Aorta (tissue), 5 donors: Measurements from ENCODE around the gene SKI. TPM values are rescaled to one million over a fixed set of nuclear protein-coding genes. Genes with fewer than 3 reads are reported as not detected.

Experiments
- ATAC-seq: fragments of 200-7000 bp; cut with Tn5 transposase; one replicate; pipeline ENCODE4 v1.9.1; 2022; ENCODE audit warnings: moderate library complexity; ENCODE audit not compliant: low FRiP score
- DNase-seq, 2 donors: peaks; one replicate each; pipeline ENCODE4 v3.0.0-alpha.2; 2020
- H3K27ac ChIP-seq, 2 donors: one replicate each; pipeline ENCODE4 v1.5.1; 2013; ENCODE audit warnings: low read length in 2 of 2, mild to moderate bottlenecking in 2 of 2, moderate library complexity in 2 of 2, control low read depth in 1 of 2, inconsistent platforms in 1 of 2, low read depth in 1 of 2
- H3K27me3 ChIP-seq, 2 donors: one replicate each; pipeline ENCODE4 v1.6.1; 2013; ENCODE audit warnings: control low read depth in 1 of 2, low read length in 1 of 2, mild to moderate bottlenecking in 1 of 2, moderate library complexity in 1 of 2; ENCODE audit not compliant: insufficient read depth in 2 of 2, control insufficient read depth in 1 of 2
- H3K36me3 ChIP-seq, 2 donors: one replicate each; pipeline ENCODE4 v1.6.1; 2013; ENCODE audit warnings: control low read depth in 1 of 2, low read length in 1 of 2, mild to moderate bottlenecking in 1 of 2; ENCODE audit not compliant: insufficient read depth in 2 of 2, control insufficient read depth in 1 of 2
- H3K4me1 ChIP-seq, 2 donors: one replicate each; pipeline ENCODE4 v1.6.1; 2013; ENCODE audit warnings: low read length in 2 of 2, control low read depth in 1 of 2, mild to moderate bottlenecking in 1 of 2, moderate library complexity in 1 of 2; ENCODE audit not compliant: insufficient read depth in 2 of 2, control insufficient read depth in 1 of 2
- H3K4me3 ChIP-seq, 2 donors: one replicate each; pipeline ENCODE4 v1.5.1; 2013; ENCODE audit warnings: low read length in 2 of 2, control low read depth in 1 of 2, mild to moderate bottlenecking in 1 of 2
- H3K9me3 ChIP-seq: one replicate; pipeline ENCODE4 v1.6.1; 2013; ENCODE audit warnings: mild to moderate bottlenecking, low read length; ENCODE audit not compliant: control insufficient read depth
- WGBS, 2 donors: extraction: QIAGEN DNeasy Blood & Tissue Kit; methylation state at CpG; one replicate each; pipeline ENCODE4 v1.1.7; 2013; 5-methylcytosine and 5-hydroxymethylcytosine counted together
- intact Hi-C, 2 donors: fragments of 100-400 bp; cut with DNase I; formaldehyde crosslinking; loops; one replicate each; pipeline versions ENCODE4 v1.14.2 to v1.15.0; 2022
- polyA plus RNA-seq, 2 donors: library from polyadenylated mRNA; stranded (reverse); fragments of 200-250 nt; gene quantifications; one replicate each; pipeline ENCODE4 v1.2.3, GENCODE V29; 2013
- total RNA-seq, 2 donors: library from RNA; stranded (reverse); fragmentation: NEBNext Ultra II Directional; extraction: Animal tissue kit (Norgen Biotek cat#: 25700); gene quantifications; one replicate each; pipeline ENCODE4 v1.2.1, GENCODE V29; 2021
- donor health status: healthy with polysubstance abuse.
- donor health status: Bipolar disorder and iron deficiency.
- donor health status: DM: no; HTN: no; CAD: no.
- donor health status: DM: no; HTN: no; CAD: no.
- donor health status: DM: yes; HTN: yes; CAD: no.

The SKI gene
- total and polyA plus RNA-seq, 4 donors: 20.7 to 129 (median 74.1) TPM

- Histone ChIP-seq H3K4me1 (no peaks in the 10 kb centered on the region), H3K4me3 (no peak overlapping the region), H3K27me3 (no peaks in the 10 kb centered on the region), H3K36me3 (no peaks in the 10 kb centered on the region), H3K27ac (no peak overlapping the region), H3K9me3 (no peaks in the 10 kb centered on the region)
- DNase-seq (no peak), ATAC-seq (no peak)
- intact Hi-C loops: no loop called here
- 77 to 83% methylated on average over 16 of the region's 16 CpGs for WGBS, 2 donors
Measured at GRCh38 chr1:2266301-2266975, 38.3 kb downstream of the SKI start.

GRCh38 chr1:2267051-2267830, 39.1 kb downstream of the SKI start:
- Histone ChIP-seq H3K27me3 (no peaks in the 10 kb centered on the region), H3K36me3 (no peaks in the 10 kb centered on the region), H3K27ac (no peak overlapping the region), H3K4me3 (no peak overlapping the region), H3K9me3 (no peaks in the 10 kb centered on the region), H3K4me1 (no peaks in the 10 kb centered on the region)
- intact Hi-C loops: no loop called here
- DNase-seq (no peak), ATAC-seq (no peak)
- WGBS, 2 donors: 41 to 51% methylated on average over 30 of the region's 30 CpGs

GRCh38 chr1:2267862-2268261, 39.7 kb downstream of the SKI start:
- H3K36me3 ChIP-seq: no peaks in the 10 kb centered on the region
- DNase-seq: no peak
- H3K9me3 ChIP-seq: no peaks in the 10 kb centered on the region
- WGBS, 2 donors: 79 to 81% methylated on average over 15 of the region's 15 CpGs
- intact Hi-C loops: no loop called here
- no peak for ATAC-seq
- H3K27me3 ChIP-seq: no peaks in the 10 kb centered on the region
- H3K4me3 ChIP-seq: no peak overlapping the region
- no peaks in the 10 kb centered on the region for H3K4me1 ChIP-seq
- H3K27ac ChIP-seq: no peak overlapping the region

- ATAC-seq: no peak
- DNase-seq: no peak
- H3K9me3 ChIP-seq: no peaks in the 10 kb centered on the region
- intact Hi-C loops: no loop called here
- no peak overlapping the region for H3K27ac ChIP-seq
- no peak overlapping the region for H3K4me3 ChIP-seq
- WGBS, 2 donors: 63 to 64% methylated on average over 14 of the region's 14 CpGs
- no peaks in the 10 kb centered on the region for H3K4me1 ChIP-seq
- no peaks in the 10 kb centered on the region for H3K36me3 ChIP-seq
- H3K27me3 ChIP-seq: no peaks in the 10 kb centered on the region
Measured at GRCh38 chr1:2268285-2269056, 40.4 kb downstream of the SKI start.

- WGBS, 2 donors: 78 to 85% methylated on average over 19 to 25 of the region's 28 CpGs
- Histone ChIP-seq H3K36me3 (no peaks in the 10 kb centered on the region), H3K27me3 (no peaks in the 10 kb centered on the region), H3K27ac (no peak overlapping the region), H3K9me3 (no peaks in the 10 kb centered on the region), H3K4me3 (no peak overlapping the region), H3K4me1 (no peaks in the 10 kb centered on the region)
- intact Hi-C loops: no loop called here
- no peak for DNase-seq
- no peak for ATAC-seq
Measured at GRCh38 chr1:2269193-2269921, 41.2 kb downstream of the SKI start.

GRCh38 chr1:2269922-2270259, 41.8 kb downstream of the SKI start:
- 57 to 74% methylated on average over 7 to 11 of the region's 13 CpGs for WGBS, 2 donors
- H3K4me3 ChIP-seq: no peak overlapping the region
- no peaks in the 10 kb centered on the region for H3K9me3 ChIP-seq
- no peaks in the 10 kb centered on the region for H3K36me3 ChIP-seq
- H3K27me3 ChIP-seq: no peaks in the 10 kb centered on the region
- H3K4me1 ChIP-seq: no peaks in the 10 kb centered on the region
- no peak for DNase-seq
- no peak overlapping the region for H3K27ac ChIP-seq
- intact Hi-C loops: no loop called here
- ATAC-seq: no peak

- H3K9me3 ChIP-seq: no peaks in the 10 kb centered on the region
- 28 to 33% methylated on average over 27 of the region's 27 CpGs for WGBS, 2 donors
- DNase-seq: no peak
- H3K4me1 ChIP-seq: no peaks in the 10 kb centered on the region
- H3K4me3 ChIP-seq: no peak overlapping the region
- ATAC-seq: no peak
- no peaks in the 10 kb centered on the region for H3K36me3 ChIP-seq
- H3K27me3 ChIP-seq: no peaks in the 10 kb centered on the region
- H3K27ac ChIP-seq: no peak overlapping the region
- intact Hi-C loops: no loop called here
Measured at GRCh38 chr1:2270260-2271100, 42.4 kb downstream of the SKI start.

GRCh38 chr1:2271211-2271721, 43.1 kb downstream of the SKI start:
- Histone ChIP-seq H3K36me3 (no peaks in the 10 kb centered on the region), H3K4me1 (no peaks in the 10 kb centered on the region), H3K27ac (no peak overlapping the region), H3K27me3 (no peaks in the 10 kb centered on the region), H3K4me3 (no peak overlapping the region), H3K9me3 (no peaks in the 10 kb centered on the region)
- no peak for DNase-seq
- intact Hi-C loops: no loop called here
- 72 to 74% methylated on average over 25 of the region's 25 CpGs for WGBS, 2 donors
- no peak for ATAC-seq
